ENCODE measurements around the gene PGRMC2. TPM values are rescaled to one million over a fixed set of nuclear protein-coding genes. Genes with fewer than 3 reads are reported as not detected.

The PGRMC2 gene
- total RNA-seq, 1 donor from 2014 or later, result 18.0 TPM

Other genes starting within 250 kb of the PGRMC2 start
- gene LARP1B, start 226.5 kb downstream of the PGRMC2 start, total RNA-seq, result 21.2 and 26.2 TPM in 2 replicates

Measured in dermis blood vessel endothelial cell (primary cell).